Activated naive CD8-positive, alpha-beta T cell (primary cell): ENCODE results near the gene JAGN1.
"Not testable (repeated sequence)": the region's sequence is repeated elsewhere in the genome, so short reads cannot be mapped to it uniquely, and the experiment has no call there.

Experiments used
- H3K27ac Mint-ChIP-seq: one replicate; pipeline ENCODE4 v1.8.0; 2021; ENCODE audit warnings: mixed read lengths
- H3K27me3 Mint-ChIP-seq: one replicate; pipeline ENCODE4 v1.8.0; 2021; ENCODE audit warnings: mixed read lengths
- H3K36me3 Mint-ChIP-seq: one replicate; pipeline ENCODE4 v1.8.0; 2021; ENCODE audit warnings: mixed read lengths
- H3K4me1 Mint-ChIP-seq: one replicate; pipeline ENCODE4 v1.8.0; 2021; ENCODE audit warnings: low read depth, mixed read lengths
- H3K4me3 Mint-ChIP-seq: one replicate; pipeline ENCODE4 v1.8.0; 2021; ENCODE audit warnings: mild to moderate bottlenecking, mixed read lengths
- H3K9me3 Mint-ChIP-seq: one replicate; pipeline ENCODE4 v1.8.0; 2021; ENCODE audit warnings: low read depth, mixed read lengths

JAGN1 gene

GRCh38 chr3:9881441-9881840, 9.0 kb upstream of the JAGN1 start:
- no peaks in the 10 kb centered on the region for H3K9me3 Mint-ChIP-seq
- no peaks in the 10 kb centered on the region for H3K36me3 Mint-ChIP-seq
- no peaks in the 10 kb centered on the region for H3K4me1 Mint-ChIP-seq
- no peaks in the 10 kb centered on the region for H3K27me3 Mint-ChIP-seq
- H3K4me3 Mint-ChIP-seq, result no peak overlapping the region
- H3K27ac Mint-ChIP-seq, result no peak overlapping the region

GRCh38 chr3:9883706-9884554, 6.5 kb upstream of the JAGN1 start:
- H3K36me3 Mint-ChIP-seq, result no peaks in the 10 kb centered on the region

GRCh38 chr3:9884555-9885165, 5.8 kb upstream of the JAGN1 start:
- Mint-ChIP-seq H3K4me3 (no peak overlapping the region), H3K4me1 (no peaks in the 10 kb centered on the region), H3K27me3 (no peaks in the 10 kb centered on the region), H3K27ac (no peak overlapping the region), H3K36me3 (no peaks in the 10 kb centered on the region), H3K9me3 (no peaks in the 10 kb centered on the region)

More at GRCh38 chr3:9883706-9884554, 6.5 kb upstream of the JAGN1 start:
- H3K27me3 Mint-ChIP-seq, result no peaks in the 10 kb centered on the region
- H3K4me3 Mint-ChIP-seq, result no peak overlapping the region
- H3K27ac Mint-ChIP-seq, result no peak overlapping the region
- H3K4me1 Mint-ChIP-seq, result no peaks in the 10 kb centered on the region
- no peaks in the 10 kb centered on the region for H3K9me3 Mint-ChIP-seq

- Mint-ChIP-seq H3K36me3 (peaks cover 2% of the 10 kb centered on the region), H3K4me3 (no peak overlapping the region), H3K27me3 (no peaks in the 10 kb centered on the region), H3K27ac (no peak overlapping the region), H3K4me1 (peaks cover 9% of the 10 kb centered on the region), H3K9me3 (no peaks in the 10 kb centered on the region)
Observed at GRCh38 chr3:9886328-9886727, 4.1 kb upstream of the JAGN1 start.

- H3K4me1 Mint-ChIP-seq, result peaks cover 15% of the 10 kb centered on the region
- no peaks in the 10 kb centered on the region for H3K27me3 Mint-ChIP-seq
- no peak overlapping the region for H3K27ac Mint-ChIP-seq
- H3K9me3 Mint-ChIP-seq, result no peaks in the 10 kb centered on the region
- no peak overlapping the region for H3K4me3 Mint-ChIP-seq
- peaks cover 7% of the 10 kb centered on the region for H3K36me3 Mint-ChIP-seq
Observed at GRCh38 chr3:9887480-9887879, 2.9 kb upstream of the JAGN1 start.

- Mint-ChIP-seq H3K4me1 (peaks cover 24% of the 10 kb centered on the region), H3K27ac (no peak overlapping the region)
Observed at GRCh38 chr3:9888540-9888939, 1.9 kb upstream of the JAGN1 start.

GRCh38 chr3:9889405-9889804, 1.0 kb upstream of the JAGN1 start:
- Mint-ChIP-seq H3K36me3 (peaks cover 22% of the 10 kb centered on the region), H3K4me3 (peak overlapping the region; percentile 93), H3K9me3 (no peaks in the 10 kb centered on the region), H3K27ac (peak overlapping the region; percentile 94), H3K27me3 (no peaks in the 10 kb centered on the region), H3K4me1 (peaks cover 32% of the 10 kb centered on the region)

More at GRCh38 chr3:9888540-9888939, 1.9 kb upstream of the JAGN1 start:
- H3K27me3 Mint-ChIP-seq, result no peaks in the 10 kb centered on the region
- H3K36me3 Mint-ChIP-seq, result peaks cover 14% of the 10 kb centered on the region
- no peaks in the 10 kb centered on the region for H3K9me3 Mint-ChIP-seq
- no peak overlapping the region for H3K4me3 Mint-ChIP-seq

- H3K27me3 Mint-ChIP-seq, result no peaks in the 10 kb centered on the region
- H3K9me3 Mint-ChIP-seq, result peaks cover 3% of the 10 kb centered on the region
- H3K36me3 Mint-ChIP-seq, result peaks cover 28% of the 10 kb centered on the region
- H3K27ac Mint-ChIP-seq, result peak overlapping the region; percentile 94
- peak overlapping the region; percentile 93 for H3K4me3 Mint-ChIP-seq
- H3K4me1 Mint-ChIP-seq, result peaks cover 44% of the 10 kb centered on the region
Observed at GRCh38 chr3:9891072-9891622, 737 bp downstream of the JAGN1 start.

- Mint-ChIP-seq H3K27me3 (no peaks in the 10 kb centered on the region), H3K4me3 (peak overlapping the region; percentile 61), H3K36me3 (peaks cover 28% of the 10 kb centered on the region), H3K9me3 (peaks cover 3% of the 10 kb centered on the region), H3K4me1 (peaks cover 60% of the 10 kb centered on the region), H3K27ac (peak overlapping the region; percentile 89)
Observed at GRCh38 chr3:9893739-9894138, 3.3 kb downstream of the JAGN1 start.

- H3K27me3 Mint-ChIP-seq, H3K9me3 Mint-ChIP-seq, H3K4me3 Mint-ChIP-seq: not testable (repeated sequence)
- Mint-ChIP-seq H3K36me3 (peaks cover 28% of the 10 kb centered on the region), H3K4me1 (peaks cover 54% of the 10 kb centered on the region), H3K27ac (peak overlapping the region; percentile 41)
Observed at GRCh38 chr3:9895715-9896114, 5.3 kb downstream of the JAGN1 start.

GRCh38 chr3:9896755-9897407, 6.5 kb downstream of the JAGN1 start:
- H3K4me1 Mint-ChIP-seq, result peaks cover 53% of the 10 kb centered on the region
- peak overlapping the region; percentile 41 for H3K27ac Mint-ChIP-seq

GRCh38 chr3:9897408-9898372, 7.3 kb downstream of the JAGN1 start:
- Mint-ChIP-seq H3K9me3 (peaks cover 3% of the 10 kb centered on the region), H3K27me3 (no peaks in the 10 kb centered on the region), H3K36me3 (peaks cover 19% of the 10 kb centered on the region), H3K27ac (peak overlapping the region; percentile 72), H3K4me1 (peaks cover 55% of the 10 kb centered on the region), H3K4me3 (no peak overlapping the region)

More at GRCh38 chr3:9896755-9897407, 6.5 kb downstream of the JAGN1 start:
- not testable (repeated sequence) for H3K27me3 Mint-ChIP-seq, H3K4me3 Mint-ChIP-seq, H3K9me3 Mint-ChIP-seq
- H3K36me3 Mint-ChIP-seq, result peaks cover 23% of the 10 kb centered on the region

- Mint-ChIP-seq H3K36me3 (peaks cover 12% of the 10 kb centered on the region), H3K9me3 (peaks cover 3% of the 10 kb centered on the region), H3K27ac (peak overlapping the region; percentile 67), H3K27me3 (no peaks in the 10 kb centered on the region), H3K4me1 (peaks cover 56% of the 10 kb centered on the region), H3K4me3 (no peak overlapping the region)
Observed at GRCh38 chr3:9898467-9899241, 8.2 kb downstream of the JAGN1 start.
